Activated CD8-positive, alpha-beta T cell treated with anti-CD3 and anti-CD28 coated beads, Interleukin-2, amount 10 ng/mL, durations not matched to agents 7 days and 5 days (primary cell): Measurements from ENCODE around the gene PEAR1. TPM values are rescaled to one million over a fixed set of nuclear protein-coding genes. Genes with fewer than 3 reads are reported as not detected.
A peak's percentile ranks its signal among the peaks of the same experiment; 100 is the strongest.

Source experiments
- ATAC-seq: fragments of 150-1000 bp; cut with Tn5 transposase; one replicate; pipeline ENCODE4 v1.10.0; 2021; ENCODE audit warnings: moderate library complexity
- CTCF ChIA-PET: fragments of 350-600 bp; sonication (Branson Sonifier 250); formaldehyde crosslinking; loops from one replicate; lab custom pipeline; 2021; ENCODE audit warnings: antibody characterized with exemption; lab: Charles Lee
- POLR2A ChIA-PET: fragments of 350-600 bp; sonication (Branson Sonifier 250); formaldehyde crosslinking; loops from one replicate; lab custom pipeline; 2021; ENCODE audit warnings: antibody characterized with exemption; lab: Charles Lee
- DNase-seq: peaks from one replicate; pipeline ENCODE4 v3.0.0-alpha.2; 2020
- H3K27ac Mint-ChIP-seq: one replicate; pipeline ENCODE4 v1.8.0; 2021; ENCODE audit warnings: mild to moderate bottlenecking, mixed read lengths
- H3K27me3 Mint-ChIP-seq: one replicate; pipeline ENCODE4 v1.8.0; 2021; ENCODE audit warnings: low read depth, mixed read lengths
- H3K36me3 Mint-ChIP-seq: one replicate; pipeline ENCODE4 v1.8.0; 2021; ENCODE audit warnings: low read depth, mixed read lengths
- H3K4me1 Mint-ChIP-seq: one replicate; pipeline ENCODE4 v1.8.0; 2021; ENCODE audit warnings: low read depth, mixed read lengths
- H3K4me3 Mint-ChIP-seq: one replicate; pipeline ENCODE4 v1.8.0; 2021; ENCODE audit warnings: mild to moderate bottlenecking, mixed read lengths
- H3K9me3 Mint-ChIP-seq: one replicate; pipeline ENCODE4 v1.8.0; 2022; ENCODE audit warnings: mixed read lengths; ENCODE audit not compliant: insufficient read depth
- total RNA-seq, 2 experiments: library from RNA; stranded (reverse); gene quantifications; one replicate each; pipeline ENCODE4 v1.2.3, GENCODE V29; 2021

The PEAR1 gene
- total RNA-seq, 2 experiments from 2014 or later: 0.21 to 0.40 TPM

- ChIA-PET CTCF (interaction anchor here (1.1 to 1.6 kb wide), 2 partner anchors 43 to 86 kb away, joined by 3 to 7 read pairs; no protein-coding TSS in a partner anchor), POLR2A (no interaction called here)
- no peaks in the 10 kb centered on the region for H3K4me1 Mint-ChIP-seq
- H3K36me3 Mint-ChIP-seq: no peaks in the 10 kb centered on the region
- no peak overlapping the region for H3K4me3 Mint-ChIP-seq
- DNase-seq: no peak
- ATAC-seq: no peak
- no peak overlapping the region for H3K27ac Mint-ChIP-seq
- H3K9me3 Mint-ChIP-seq: no peaks in the 10 kb centered on the region
- peaks cover 30% of the 10 kb centered on the region for H3K27me3 Mint-ChIP-seq
Measured at GRCh38 chr1:156882543-156882942, 11.0 kb upstream of the PEAR1 start.

- Mint-ChIP-seq H3K9me3 (no peaks in the 10 kb centered on the region), H3K4me3 (no peak overlapping the region), H3K27ac (no peak overlapping the region), H3K27me3 (peaks cover 30% of the 10 kb centered on the region), H3K36me3 (no peaks in the 10 kb centered on the region), H3K4me1 (no peaks in the 10 kb centered on the region)
- no peak for DNase-seq
- ChIA-PET POLR2A (interaction anchor here (0.6 kb wide), 1 partner anchor 156 kb away, joined by 5 read pairs; the partner anchor contains the start of genes ISG20L2 and METTL25B), CTCF (interaction anchor here (1.0 to 1.9 kb wide), 3 partner anchors 8 to 84 kb away, joined by 3 to 10 read pairs (median 6); partner anchors contain the start of gene NTRK1)
- no peak for ATAC-seq
Measured at GRCh38 chr1:156883919-156884318, 9.6 kb upstream of the PEAR1 start.

- Mint-ChIP-seq H3K27ac (no peak overlapping the region), H3K4me3 (no peak overlapping the region), H3K9me3 (no peaks in the 10 kb centered on the region), H3K36me3 (no peaks in the 10 kb centered on the region), H3K27me3 (peaks cover 28% of the 10 kb centered on the region), H3K4me1 (no peaks in the 10 kb centered on the region)
- DNase-seq: no peak
- ChIA-PET CTCF (interaction anchor here (1.0 to 8.9 kb wide), 6 partner anchors 7 to 158 kb away, joined by 3 to 89 read pairs (median 4); partner anchors contain the start of genes ISG20L2, METTL25B and NTRK1), POLR2A (interaction anchor here (0.6 kb wide), 1 partner anchor 156 kb away, joined by 5 read pairs; the partner anchor contains the start of genes ISG20L2 and METTL25B)
- no peak for ATAC-seq
Measured at GRCh38 chr1:156884560-156885184, 8.8 kb upstream of the PEAR1 start.

GRCh38 chr1:156885314-156885713, 8.2 kb upstream of the PEAR1 start:
- no peak overlapping the region for H3K4me3 Mint-ChIP-seq
- peaks cover 30% of the 10 kb centered on the region for H3K27me3 Mint-ChIP-seq
- ChIA-PET POLR2A (no interaction called here), CTCF (interaction anchor here (0.9 to 8.9 kb wide), 5 partner anchors 15 to 189 kb away, joined by 3 to 93 read pairs (median 4); partner anchors contain the start of genes ISG20L2 and METTL25B)
- no peaks in the 10 kb centered on the region for H3K9me3 Mint-ChIP-seq
- ATAC-seq (no peak), DNase-seq (no peak)
- no peak overlapping the region for H3K27ac Mint-ChIP-seq
- H3K36me3 Mint-ChIP-seq: no peaks in the 10 kb centered on the region
- H3K4me1 Mint-ChIP-seq: peaks cover 2% of the 10 kb centered on the region

- H3K27me3 Mint-ChIP-seq: peaks cover 36% of the 10 kb centered on the region
- H3K9me3 Mint-ChIP-seq: no peaks in the 10 kb centered on the region
- CTCF ChIA-PET: interaction anchor here (0.9 to 8.9 kb wide), 4 partner anchors 26 to 188 kb away, joined by 3 to 93 read pairs (median 46); partner anchors contain the start of genes ISG20L2 and METTL25B
- no peaks in the 10 kb centered on the region for H3K36me3 Mint-ChIP-seq
- ATAC-seq (no peak), DNase-seq (no peak)
- H3K4me1 Mint-ChIP-seq: peaks cover 5% of the 10 kb centered on the region
- no peak overlapping the region for H3K27ac Mint-ChIP-seq
- no peak overlapping the region for H3K4me3 Mint-ChIP-seq
- POLR2A ChIA-PET: no interaction called here
Measured at GRCh38 chr1:156885880-156886355, 7.6 kb upstream of the PEAR1 start.

- Mint-ChIP-seq H3K4me3 (no peak overlapping the region), H3K27ac (peak overlapping the region; percentile 56), H3K4me1 (peaks cover 6% of the 10 kb centered on the region), H3K27me3 (peaks cover 44% of the 10 kb centered on the region), H3K9me3 (no peaks in the 10 kb centered on the region), H3K36me3 (no peaks in the 10 kb centered on the region)
- ChIA-PET POLR2A (interaction anchor here (0.6 kb wide), 1 partner anchor 229 kb away, joined by 3 read pairs; no protein-coding TSS in a partner anchor), CTCF (interaction anchor here (0.6 to 8.9 kb wide), 7 partner anchors 27 to 197 kb away, joined by 3 to 93 read pairs (median 54); partner anchors contain the start of genes ISG20L2 and METTL25B)
- DNase-seq: no peak
- no peak for ATAC-seq
Measured at GRCh38 chr1:156886583-156887281, 6.8 kb upstream of the PEAR1 start.

- ATAC-seq (no peak), DNase-seq (no peak)
- Mint-ChIP-seq H3K27ac (no peak overlapping the region), H3K9me3 (no peaks in the 10 kb centered on the region), H3K27me3 (peaks cover 50% of the 10 kb centered on the region), H3K4me3 (no peak overlapping the region), H3K36me3 (no peaks in the 10 kb centered on the region), H3K4me1 (peaks cover 12% of the 10 kb centered on the region)
- ChIA-PET POLR2A (no interaction called here), CTCF (interaction anchor here (0.8 to 8.9 kb wide), 8 partner anchors 12 to 198 kb away, joined by 3 to 93 read pairs (median 37); partner anchors contain the start of genes ISG20L2 and METTL25B)
Measured at GRCh38 chr1:156887317-156887716, 6.2 kb upstream of the PEAR1 start.

- CTCF ChIA-PET: interaction anchor here (0.8 to 8.9 kb wide), 9 partner anchors 12 to 198 kb away, joined by 3 to 138 read pairs (median 54); partner anchors contain the start of genes INSRR, ISG20L2, METTL25B and NTRK1
- H3K27ac Mint-ChIP-seq: no peak overlapping the region
- DNase-seq (no peak), ATAC-seq (no peak)
- no peak overlapping the region for H3K4me3 Mint-ChIP-seq
- no peaks in the 10 kb centered on the region for H3K9me3 Mint-ChIP-seq
- POLR2A ChIA-PET: no interaction called here
- H3K36me3 Mint-ChIP-seq: no peaks in the 10 kb centered on the region
- peaks cover 16% of the 10 kb centered on the region for H3K4me1 Mint-ChIP-seq
- H3K27me3 Mint-ChIP-seq: peaks cover 50% of the 10 kb centered on the region
Measured at GRCh38 chr1:156887734-156888133, 5.8 kb upstream of the PEAR1 start.

GRCh38 chr1:156889802-156890580, 3.5 kb upstream of the PEAR1 start:
- Mint-ChIP-seq H3K27me3 (peaks cover 57% of the 10 kb centered on the region), H3K27ac (no peak overlapping the region), H3K4me1 (peaks cover 23% of the 10 kb centered on the region), H3K36me3 (no peaks in the 10 kb centered on the region), H3K4me3 (no peak overlapping the region), H3K9me3 (no peaks in the 10 kb centered on the region)
- ATAC-seq: no peak
- CTCF ChIA-PET: interaction anchor here (0.7 to 8.9 kb wide), 43 partner anchors 10 to 266 kb away, joined by 3 to 138 read pairs (median 6); partner anchors contain the start of genes INSRR, ISG20L2, METTL25B and MRPL24
- DNase-seq: peak; percentile 74
- POLR2A ChIA-PET: interaction anchor here (0.7 to 1.4 kb wide), 2 partner anchors 52 to 89 kb away, joined by 3 read pairs; no protein-coding TSS in a partner anchor

- POLR2A ChIA-PET: interaction anchor here (0.8 to 1.0 kb wide), 2 partner anchors 35 to 164 kb away, joined by 3 to 4 read pairs; partner anchors contain the start of genes ISG20L2 and METTL25B
- H3K36me3 Mint-ChIP-seq: no peaks in the 10 kb centered on the region
- CTCF ChIA-PET: interaction anchor here (0.6 to 8.9 kb wide), 25 partner anchors 9 to 629 kb away, joined by 3 to 138 read pairs (median 6); partner anchors contain the start of genes CRABP2, INSRR, ISG20L2 and LRRC71
- H3K4me1 Mint-ChIP-seq: peaks cover 29% of the 10 kb centered on the region
- peaks cover 50% of the 10 kb centered on the region for H3K27me3 Mint-ChIP-seq
- H3K4me3 Mint-ChIP-seq: peak overlapping the region; percentile 67
- no peak overlapping the region for H3K27ac Mint-ChIP-seq
- peak; percentile 97 for ATAC-seq
- H3K9me3 Mint-ChIP-seq: no peaks in the 10 kb centered on the region
- peak; percentile 92 for DNase-seq
Measured at GRCh38 chr1:156892190-156893047, 1.1 kb upstream of the PEAR1 start.
